Raji (cell line): Measurements from ENCODE around the gene EEF2KMT.

Experiments
- POLR2A ChIP-seq: IDR thresholded peaks from 2 replicates; pipeline ENCODE4 v1.6.1; 2011; ENCODE audit warnings: low read depth, low read length, control low read depth; ENCODE audit not compliant: insufficient read depth

The EEF2KMT gene

GRCh38 chr16:5042574-5043171, 54.9 kb downstream of the EEF2KMT start:
- no peak for TF ChIP-seq POLR2A

- TF ChIP-seq POLR2A: no peak
Observed at GRCh38 chr16:5041600-5042133, 55.9 kb downstream of the EEF2KMT start.

- TF ChIP-seq POLR2A: no peak
Observed at GRCh38 chr16:5040451-5040850, 57.1 kb downstream of the EEF2KMT start.

- no peak for TF ChIP-seq POLR2A
Observed at GRCh38 chr16:5036228-5037156, 61.1 kb downstream of the EEF2KMT start.

GRCh38 chr16:5035909-5036227, 61.7 kb downstream of the EEF2KMT start:
- no peak for TF ChIP-seq POLR2A
